Activated CD8-positive, alpha-beta T cell treated with anti-CD3 and anti-CD28 coated beads for 36 hours (primary cell): ENCODE results near the gene ASAP2. TPM values are rescaled to one million over a fixed set of nuclear protein-coding genes. Genes with fewer than 3 reads are reported as not detected.

ENCODE experiments used
- ATAC-seq: fragments of 200-7000 bp; cut with Tn5 transposase; one replicate; pipeline ENCODE4 v1.10.0; 2021; ENCODE audit warnings: mild to moderate bottlenecking, moderate library complexity
- CTCF ChIA-PET: fragments of 350-600 bp; sonication (Branson Sonifier 250); formaldehyde crosslinking; loops from one replicate; lab custom pipeline; 2021; ENCODE audit warnings: antibody characterized with exemption; lab: Charles Lee
- POLR2A ChIA-PET: fragments of 350-600 bp; sonication (Branson Sonifier 250); formaldehyde crosslinking; loops from one replicate; lab custom pipeline; 2021; ENCODE audit warnings: antibody characterized with exemption; lab: Charles Lee
- DNase-seq: peaks from one replicate; pipeline ENCODE4 v3.0.0-alpha.2; 2020
- H3K27ac Mint-ChIP-seq: one replicate; pipeline ENCODE4 v1.8.0; 2021; ENCODE audit warnings: mild to moderate bottlenecking, mixed read lengths
- H3K27me3 Mint-ChIP-seq: one replicate; pipeline ENCODE4 v1.8.0; 2021; ENCODE audit warnings: mixed read lengths
- H3K36me3 Mint-ChIP-seq: one replicate; pipeline ENCODE4 v1.8.0; 2021; ENCODE audit warnings: low read depth, mixed read lengths
- H3K4me1 Mint-ChIP-seq: one replicate; pipeline ENCODE4 v1.8.0; 2021; ENCODE audit warnings: low read depth, mixed read lengths
- H3K4me3 Mint-ChIP-seq: one replicate; pipeline ENCODE4 v1.8.0; 2021; ENCODE audit warnings: mild to moderate bottlenecking, moderate library complexity, mixed read lengths
- H3K9me3 Mint-ChIP-seq: one replicate; pipeline ENCODE4 v1.8.0; 2021; ENCODE audit warnings: mixed read lengths
- intact Hi-C: fragments of 100-400 bp; cut with micrococcal nuclease; formaldehyde crosslinking; loops from one replicate; pipeline ENCODE4 v1.10.0; 2022
- total RNA-seq, 2 experiments: library from RNA; stranded (reverse); gene quantifications; one replicate each; pipeline ENCODE4 v1.2.3, GENCODE V29; 2021
- TF ChIP-seq, protein P1 (sequence below): fragments of 200-600 bp; IDR thresholded peaks from one replicate; pipeline ENCODE4 v1.8.0; 2022; ENCODE audit warnings: antibody characterized with exemption, mild to moderate bottlenecking

The ASAP2 gene
- total RNA-seq, 2 experiments from 2014 or later: not detected

DNA sequence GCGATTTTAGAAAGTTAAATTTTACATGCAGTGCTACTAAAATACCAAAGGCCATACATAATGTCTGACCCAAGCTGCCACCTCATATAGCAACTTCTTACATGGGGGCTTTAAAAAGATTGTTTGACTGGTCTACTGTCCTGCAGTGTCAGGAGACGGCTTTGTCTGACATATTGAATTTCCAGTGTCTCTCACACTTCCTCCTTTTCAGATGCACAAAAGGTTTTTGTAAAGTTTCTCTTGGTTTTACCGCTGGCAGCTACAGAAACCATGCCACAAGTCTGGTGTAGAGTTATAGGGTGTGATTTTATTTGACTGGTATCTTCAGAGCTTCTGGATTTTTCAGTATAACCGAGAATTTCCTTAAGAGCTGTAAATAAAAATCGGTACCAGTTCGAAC, 1.1 kb upstream of the ASAP2 start:
- Mint-ChIP-seq H3K9me3 (no peaks in the 10 kb centered on the region), H3K4me1 (peaks cover 2% of the 10 kb centered on the region), H3K27ac (no peak overlapping the region), H3K4me3 (peak overlapping the region; percentile 61), H3K27me3 (peaks cover 42% of the 10 kb centered on the region), H3K36me3 (no peaks in the 10 kb centered on the region)
- ATAC-seq (no peak), DNase-seq (no peak)
- intact Hi-C loops: no loop called here
- TF ChIP-seq, protein P1, sequence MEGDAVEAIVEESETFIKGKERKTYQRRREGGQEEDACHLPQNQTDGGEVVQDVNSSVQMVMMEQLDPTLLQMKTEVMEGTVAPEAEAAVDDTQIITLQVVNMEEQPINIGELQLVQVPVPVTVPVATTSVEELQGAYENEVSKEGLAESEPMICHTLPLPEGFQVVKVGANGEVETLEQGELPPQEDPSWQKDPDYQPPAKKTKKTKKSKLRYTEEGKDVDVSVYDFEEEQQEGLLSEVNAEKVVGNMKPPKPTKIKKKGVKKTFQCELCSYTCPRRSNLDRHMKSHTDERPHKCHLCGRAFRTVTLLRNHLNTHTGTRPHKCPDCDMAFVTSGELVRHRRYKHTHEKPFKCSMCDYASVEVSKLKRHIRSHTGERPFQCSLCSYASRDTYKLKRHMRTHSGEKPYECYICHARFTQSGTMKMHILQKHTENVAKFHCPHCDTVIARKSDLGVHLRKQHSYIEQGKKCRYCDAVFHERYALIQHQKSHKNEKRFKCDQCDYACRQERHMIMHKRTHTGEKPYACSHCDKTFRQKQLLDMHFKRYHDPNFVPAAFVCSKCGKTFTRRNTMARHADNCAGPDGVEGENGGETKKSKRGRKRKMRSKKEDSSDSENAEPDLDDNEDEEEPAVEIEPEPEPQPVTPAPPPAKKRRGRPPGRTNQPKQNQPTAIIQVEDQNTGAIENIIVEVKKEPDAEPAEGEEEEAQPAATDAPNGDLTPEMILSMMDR: no peak
- POLR2A ChIA-PET: interaction anchor here (1.5 kb wide), 1 partner anchor 29 kb away, joined by 3 read pairs; no protein-coding TSS in a partner anchor
- CTCF ChIA-PET: interaction anchor here (0.9 to 1.6 kb wide), 6 partner anchors 10 to 95 kb away, joined by 3 to 4 read pairs (median 3); no protein-coding TSS in a partner anchor

DNA sequence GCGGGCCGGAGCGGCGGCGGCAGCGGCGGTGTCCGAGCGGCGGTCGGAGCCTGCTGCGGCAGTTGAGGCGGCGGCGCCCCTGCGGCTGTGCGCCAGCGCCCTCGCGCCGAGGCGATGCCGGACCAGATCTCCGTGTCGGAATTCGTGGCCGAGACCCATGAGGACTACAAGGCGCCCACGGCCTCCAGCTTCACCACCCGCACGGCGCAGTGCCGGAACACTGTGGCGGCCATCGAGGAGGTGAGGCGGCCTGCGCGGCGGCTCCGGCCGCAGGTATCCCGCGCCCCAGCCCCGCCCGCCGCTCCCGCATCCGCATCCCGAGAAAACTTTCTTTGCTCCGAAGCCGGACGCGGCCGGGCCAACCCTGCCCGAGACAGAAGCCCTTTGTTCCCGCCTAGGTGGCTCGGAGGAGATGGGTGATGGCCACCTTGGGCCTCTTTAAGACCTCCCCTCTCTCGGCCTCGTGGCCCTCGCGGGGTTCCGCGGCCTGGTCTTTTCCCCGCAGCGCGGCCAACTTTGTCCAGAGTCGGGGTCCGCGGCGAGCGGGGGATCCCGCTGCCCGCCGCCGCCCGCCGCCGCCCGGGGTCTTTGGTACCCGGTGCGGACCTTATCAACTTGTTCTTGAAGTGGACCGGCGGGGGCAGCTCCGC, 504 bp downstream of the ASAP2 start:
- ChIA-PET CTCF (no interaction called here), POLR2A (no interaction called here)
- intact Hi-C loops: no loop called here
- TF ChIP-seq, protein P1: no peak
- DNase-seq (no peak), ATAC-seq (no peak)
- Mint-ChIP-seq H3K9me3 (no peaks in the 10 kb centered on the region), H3K27ac (no peak overlapping the region), H3K27me3 (peaks cover 38% of the 10 kb centered on the region), H3K4me3 (peak overlapping the region; percentile 24), H3K4me1 (peaks cover 2% of the 10 kb centered on the region), H3K36me3 (no peaks in the 10 kb centered on the region)

- TF ChIP-seq, protein P1: no peak
- H3K27ac Mint-ChIP-seq: no peak overlapping the region
- H3K9me3 Mint-ChIP-seq: no peaks in the 10 kb centered on the region
- ChIA-PET CTCF (no interaction called here), POLR2A (no interaction called here)
- H3K27me3 Mint-ChIP-seq: peaks cover 38% of the 10 kb centered on the region
- H3K4me1 Mint-ChIP-seq: peaks cover 2% of the 10 kb centered on the region
- no peak for DNase-seq
- intact Hi-C loops: no loop called here
- peak overlapping the region; percentile 29 for H3K4me3 Mint-ChIP-seq
- ATAC-seq: no peak
- H3K36me3 Mint-ChIP-seq: no peaks in the 10 kb centered on the region
These were observed 1.2 kb downstream of the ASAP2 start for GRCh38 chr2:9207641-9208311.

GRCh38 chr2:9208875-9209274, 2.3 kb downstream of the ASAP2 start:
- Mint-ChIP-seq H3K27me3 (peaks cover 42% of the 10 kb centered on the region), H3K9me3 (no peaks in the 10 kb centered on the region), H3K4me1 (peaks cover 2% of the 10 kb centered on the region), H3K27ac (no peak overlapping the region), H3K36me3 (no peaks in the 10 kb centered on the region), H3K4me3 (no peak overlapping the region)
- intact Hi-C loops: no loop called here
- ATAC-seq (no peak), DNase-seq (no peak)
- POLR2A ChIA-PET: no interaction called here
- TF ChIP-seq, protein P1: no peak
- CTCF ChIA-PET: interaction anchor here (1.2 kb wide), 1 partner anchor 69 kb away, joined by 3 read pairs; no protein-coding TSS in a partner anchor

DNA sequence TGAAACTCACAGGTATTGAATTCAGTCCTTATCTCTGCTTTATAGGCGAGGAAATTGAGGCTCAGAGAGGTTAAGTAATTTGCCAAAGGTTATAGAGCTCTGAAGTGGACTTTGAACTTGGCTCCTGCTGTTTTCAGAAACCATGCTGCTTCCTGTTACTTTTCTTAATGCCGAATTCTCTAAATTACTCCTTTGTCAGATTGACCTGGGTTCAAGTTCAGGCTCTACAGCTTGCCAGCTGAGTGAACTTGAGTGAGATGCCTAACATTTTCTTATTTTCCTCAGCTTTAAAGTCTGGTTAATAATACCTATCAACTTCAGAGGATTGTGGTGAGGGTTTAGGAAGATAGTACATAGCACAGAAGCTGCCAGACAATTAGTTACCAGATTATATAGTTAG, 3.4 kb downstream of the ASAP2 start:
- H3K4me1 Mint-ChIP-seq: peaks cover 2% of the 10 kb centered on the region
- TF ChIP-seq, protein P1: no peak
- CTCF ChIA-PET: no interaction called here
- DNase-seq (no peak), ATAC-seq (no peak)
- no peaks in the 10 kb centered on the region for H3K36me3 Mint-ChIP-seq
- POLR2A ChIA-PET: no interaction called here
- peaks cover 42% of the 10 kb centered on the region for H3K27me3 Mint-ChIP-seq
- intact Hi-C loops: no loop called here
- H3K9me3 Mint-ChIP-seq: no peaks in the 10 kb centered on the region
- H3K27ac Mint-ChIP-seq: no peak overlapping the region
- H3K4me3 Mint-ChIP-seq: no peak overlapping the region
